Measurements from ENCODE around the gene G6PC1. TPM values are rescaled to one million over a fixed set of nuclear protein-coding genes. Genes with fewer than 3 reads are reported as not detected.
A peak's percentile ranks its signal among the peaks of the same experiment; 100 is the strongest.

The G6PC1 gene
- total and polyA plus RNA-seq, 2 of the 4 experiments (the other 2 are of a cell fraction) = not detected

DNA sequence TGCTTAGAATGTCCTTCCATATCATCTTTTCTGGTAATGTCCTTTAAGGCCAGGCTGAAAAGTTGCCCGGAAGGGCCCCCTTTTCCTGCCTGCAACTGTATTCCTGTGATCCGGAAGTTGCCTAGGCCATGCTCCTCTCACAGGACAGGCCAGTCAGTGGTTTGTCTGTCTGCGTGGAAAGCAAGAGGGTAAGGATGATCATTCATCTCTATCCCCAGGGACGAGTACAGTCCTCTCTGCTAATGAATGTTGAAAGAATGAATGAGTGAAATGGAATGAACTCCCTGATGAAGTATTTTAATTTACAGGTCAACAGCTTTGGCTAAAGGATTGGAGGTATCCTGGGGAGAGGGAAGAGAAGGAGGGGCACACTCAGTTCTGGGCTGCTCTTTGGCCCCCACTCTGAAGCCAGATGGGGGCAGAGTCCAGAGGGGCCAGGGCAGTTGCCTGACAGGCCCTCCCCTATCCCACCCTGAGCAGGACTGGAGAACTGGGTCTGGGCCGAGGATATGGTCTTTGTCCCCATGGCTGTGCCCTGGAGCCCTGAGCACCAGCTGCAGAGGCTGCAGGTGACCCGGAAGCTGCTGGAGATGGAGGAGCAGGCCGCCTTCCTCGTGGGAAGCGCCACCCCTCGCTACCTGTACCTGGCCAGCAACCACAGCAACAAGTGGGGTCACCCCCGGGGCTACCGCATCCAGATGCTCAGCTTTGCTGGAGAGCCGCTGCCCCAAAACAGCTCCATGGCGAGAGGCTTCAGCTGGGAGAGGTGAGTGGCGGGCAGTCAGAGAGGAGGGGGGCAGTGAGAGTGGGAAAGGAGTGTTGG lies 46.4 kb upstream of the G6PC1 start:
- ATAC-seq (ENCODE audit: low read depth) (no peak), DNase-seq (no peak)
- no peak overlapping the region for H2BK15ac ChIP-seq (ENCODE audit: low read depth, low read length)
- 80% methylated on average over 1 of the region's 15 CpGs; no CpG with 5 or more reads in 1 of the 2 experiments for WGBS, 2 experiments (ENCODE audit: extremely low coverage in 2 of 2, insufficient read length in 1 of 2)
- no peak overlapping the region for H3K4ac ChIP-seq (ENCODE audit: low read depth, low read length)
- H2BK120ac ChIP-seq (ENCODE audit: low read depth, low read length) = no peak overlapping the region
- no peak overlapping the region for H4K5ac ChIP-seq (ENCODE audit: low read depth, low read length)
- H2AK5ac ChIP-seq (ENCODE audit: low read depth, low read length) = no peak overlapping the region
- TF ChIP-seq RAD21 (IDR thresholded peaks at IDR 0.05; ENCODE audit: low read length) (no peak), MAZ (IDR thresholded peaks at IDR 0.05; ENCODE audit: borderline replicate concordance, low read depth, low read length) (no peak), POLR2A (IDR thresholded peaks at IDR 0.05; ENCODE audit: low read depth, low read length) (no peak), MXI1 (IDR thresholded peaks at IDR 0.05; ENCODE audit: borderline replicate concordance, low read depth, low read length) (no peak), BHLHE40 (IDR thresholded peaks at IDR 0.05; ENCODE audit: low read depth, low read length) (no peak), FOS (IDR thresholded peaks at IDR 0.05; ENCODE audit: low read depth, low read length) (no peak), MAFK (IDR thresholded peaks at IDR 0.05; ENCODE audit: low read depth, low read length) (no peak), RCOR1 (IDR thresholded peaks at IDR 0.05; ENCODE audit: insufficient replicate concordance, low read length) (no peak), CHD1 (IDR thresholded peaks at IDR 0.05; ENCODE audit: low read depth, low read length) (no peak), CEBPB (IDR thresholded peaks at IDR 0.05; ENCODE audit: low read depth, low read length) (no peak)
- TF ChIP-seq, protein P1, sequence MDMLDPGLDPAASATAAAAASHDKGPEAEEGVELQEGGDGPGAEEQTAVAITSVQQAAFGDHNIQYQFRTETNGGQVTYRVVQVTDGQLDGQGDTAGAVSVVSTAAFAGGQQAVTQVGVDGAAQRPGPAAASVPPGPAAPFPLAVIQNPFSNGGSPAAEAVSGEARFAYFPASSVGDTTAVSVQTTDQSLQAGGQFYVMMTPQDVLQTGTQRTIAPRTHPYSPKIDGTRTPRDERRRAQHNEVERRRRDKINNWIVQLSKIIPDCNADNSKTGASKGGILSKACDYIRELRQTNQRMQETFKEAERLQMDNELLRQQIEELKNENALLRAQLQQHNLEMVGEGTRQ (IDR thresholded peaks at IDR 0.05; ENCODE audit: low read depth, low read length) = no peak
- TF ChIP-seq, protein P2, sequence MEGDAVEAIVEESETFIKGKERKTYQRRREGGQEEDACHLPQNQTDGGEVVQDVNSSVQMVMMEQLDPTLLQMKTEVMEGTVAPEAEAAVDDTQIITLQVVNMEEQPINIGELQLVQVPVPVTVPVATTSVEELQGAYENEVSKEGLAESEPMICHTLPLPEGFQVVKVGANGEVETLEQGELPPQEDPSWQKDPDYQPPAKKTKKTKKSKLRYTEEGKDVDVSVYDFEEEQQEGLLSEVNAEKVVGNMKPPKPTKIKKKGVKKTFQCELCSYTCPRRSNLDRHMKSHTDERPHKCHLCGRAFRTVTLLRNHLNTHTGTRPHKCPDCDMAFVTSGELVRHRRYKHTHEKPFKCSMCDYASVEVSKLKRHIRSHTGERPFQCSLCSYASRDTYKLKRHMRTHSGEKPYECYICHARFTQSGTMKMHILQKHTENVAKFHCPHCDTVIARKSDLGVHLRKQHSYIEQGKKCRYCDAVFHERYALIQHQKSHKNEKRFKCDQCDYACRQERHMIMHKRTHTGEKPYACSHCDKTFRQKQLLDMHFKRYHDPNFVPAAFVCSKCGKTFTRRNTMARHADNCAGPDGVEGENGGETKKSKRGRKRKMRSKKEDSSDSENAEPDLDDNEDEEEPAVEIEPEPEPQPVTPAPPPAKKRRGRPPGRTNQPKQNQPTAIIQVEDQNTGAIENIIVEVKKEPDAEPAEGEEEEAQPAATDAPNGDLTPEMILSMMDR (conservative IDR thresholded peaks at IDR 0.05; ENCODE audit: low read depth, low read length) = no peak
- TF ChIP-seq, protein P3, sequence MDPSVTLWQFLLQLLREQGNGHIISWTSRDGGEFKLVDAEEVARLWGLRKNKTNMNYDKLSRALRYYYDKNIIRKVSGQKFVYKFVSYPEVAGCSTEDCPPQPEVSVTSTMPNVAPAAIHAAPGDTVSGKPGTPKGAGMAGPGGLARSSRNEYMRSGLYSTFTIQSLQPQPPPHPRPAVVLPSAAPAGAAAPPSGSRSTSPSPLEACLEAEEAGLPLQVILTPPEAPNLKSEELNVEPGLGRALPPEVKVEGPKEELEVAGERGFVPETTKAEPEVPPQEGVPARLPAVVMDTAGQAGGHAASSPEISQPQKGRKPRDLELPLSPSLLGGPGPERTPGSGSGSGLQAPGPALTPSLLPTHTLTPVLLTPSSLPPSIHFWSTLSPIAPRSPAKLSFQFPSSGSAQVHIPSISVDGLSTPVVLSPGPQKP (IDR thresholded peaks at IDR 0.05; ENCODE audit: borderline replicate concordance, low read depth, low read length) = no peak
- no peak overlapping the region for H3K9ac ChIP-seq (ENCODE audit: low read depth, low read length)
- H3K4me3 ChIP-seq (ENCODE audit: insufficient read depth, low read depth, low read length) = no peak overlapping the region
- H3K9me1 ChIP-seq (ENCODE audit: insufficient read depth, low read length) = 0 out of 2 replicates have a peak, but pooled peaks cover 6% of the 10 kb centered on the region
- no peak overlapping the region for H2BK20ac ChIP-seq (ENCODE audit: low read depth, low read length)
- H3K23ac ChIP-seq (ENCODE audit: low read depth, low read length) = no peak overlapping the region
- H2AFZ ChIP-seq (replicated peaks; ENCODE audit: low read length, poor library complexity) = peak overlapping the region; percentile 23
- H3K56ac ChIP-seq (ENCODE audit: extremely low read depth, insufficient read depth, low read length) = no peak overlapping the region
- no peak overlapping the region for H2AK9ac ChIP-seq (replicated peaks; ENCODE audit: low read depth, low read length, poor library complexity)
- dilution Hi-C loops (cut with HindIII; ENCODE audit: low sequenced_read_pairs, unreplicated experiment) = no loop called here
- H3K27me3 ChIP-seq (ENCODE audit: control insufficient read depth, insufficient read depth, low read length) = peaks cover 23% of the 10 kb centered on the region
- no peaks in the 10 kb centered on the region for H3K79me1 ChIP-seq (ENCODE audit: low read depth in 1 of 2, low read length in 2 of 2)
- in situ Hi-C loops (cut with MboI; ENCODE audit: low sequenced_read_pairs) = no loop called here
- POLR2A ChIA-PET (ENCODE audit: unreplicated experiment) = no interaction called here
- H3K18ac ChIP-seq (ENCODE audit: low read depth, low read length) = no peak overlapping the region
- H3K36me3 ChIP-seq (ENCODE audit: control insufficient read depth, insufficient read depth, low read length) = no peaks in the 10 kb centered on the region
- intact Hi-C loops (cut with micrococcal nuclease) = no loop called here
- no peak overlapping the region for H3K27ac ChIP-seq (ENCODE audit: insufficient read depth, low read length)
- CTCF ChIA-PET = no interaction called here
- no peak overlapping the region for H3K4me2 ChIP-seq (ENCODE audit: low read depth, low read length)
- H2BK5ac ChIP-seq (ENCODE audit: low read depth, low read length, poor library complexity, severe bottlenecking) = no peak overlapping the region
- H3K9me3 ChIP-seq (ENCODE audit: control insufficient read depth, insufficient read depth, low read length) = no peaks in the 10 kb centered on the region
- no peak overlapping the region for H4K8ac ChIP-seq (ENCODE audit: low read depth in 2 of 2, low read length in 2 of 2)
- H3K14ac ChIP-seq (replicated peaks; ENCODE audit: low read depth, low read length) = no peak overlapping the region
- BruUV-seq (replicated peaks) = no TSS peak
- H4K91ac ChIP-seq (ENCODE audit: insufficient read depth, low read depth, low read length) = no peak overlapping the region
- peaks cover 4% of the 10 kb centered on the region; the same call in 1 of the 2 replicates for H3K4me1 ChIP-seq (ENCODE audit: control insufficient read depth, insufficient read depth, low read length)
- no peaks in the 10 kb centered on the region for H4K20me1 ChIP-seq (ENCODE audit: insufficient read depth, low read length)
